GM23338 (cell line): ENCODE measurements around the gene POMGNT1. TPM values are rescaled to one million over a fixed set of nuclear protein-coding genes. Genes with fewer than 3 reads are reported as not detected.

Experiments
- ATAC-seq: fragments of 200-7000 bp; cut with Tn5 transposase; 3 replicates; pipeline ENCODE4 v1.9.1; 2020
- DNase-seq: peaks from one replicate; pipeline ENCODE4 v3.0.0-alpha.2; 2015; ENCODE audit warnings: low spot score
- H2AFZ ChIP-seq: fragments of 200-600 bp; sonication (generic); 2 replicates; pipeline ENCODE4 v1.8.0; 2016; ENCODE audit warnings: antibody characterized with exemption, mild to moderate bottlenecking, moderate library complexity
- H3F3A ChIP-seq: fragments of 200-600 bp; sonication (generic); replicated peaks from 2 replicates; pipeline ENCODE4 v1.8.0; 2017; ENCODE audit warnings: antibody characterized with exemption, mixed run types, low read depth
- H3K27ac ChIP-seq: fragments of 200-600 bp; sonication (generic); 2 replicates; pipeline ENCODE4 v1.6.1; 2016; ENCODE audit warnings: low read depth
- H3K27me3 ChIP-seq: fragments of 200-600 bp; sonication (generic); 2 replicates; pipeline ENCODE4 v1.8.0; 2016; ENCODE audit warnings: mild to moderate bottlenecking, mixed run types, moderate library complexity; ENCODE audit not compliant: insufficient read depth
- H3K36me3 ChIP-seq: fragments of 200-600 bp; sonication (generic); 2 replicates; pipeline ENCODE4 v1.8.0; 2016; ENCODE audit warnings: mild to moderate bottlenecking; ENCODE audit not compliant: insufficient read depth
- H3K4me1 ChIP-seq: fragments of 200-600 bp; sonication (generic); 2 replicates; pipeline ENCODE4 v1.8.0; 2016; ENCODE audit warnings: mild to moderate bottlenecking, moderate library complexity; ENCODE audit not compliant: insufficient read depth
- H3K4me2 ChIP-seq: fragments of 200-600 bp; sonication (generic); 2 replicates; pipeline ENCODE4 v1.7.1; 2017; ENCODE audit warnings: mixed run types
- H3K4me3 ChIP-seq: fragments of 200-600 bp; sonication (generic); 2 replicates; pipeline ENCODE4 v1.6.1; 2016; ENCODE audit warnings: mixed run types
- H3K79me2 ChIP-seq: fragments of 200-600 bp; sonication (generic); replicated peaks from 2 replicates; pipeline ENCODE4 v1.8.0; 2017; ENCODE audit warnings: mild to moderate bottlenecking; ENCODE audit not compliant: insufficient read depth
- H3K9me2 ChIP-seq: fragments of 200-600 bp; sonication (generic); 2 replicates; pipeline ENCODE4 v1.8.0; 2017; ENCODE audit not compliant: insufficient read depth
- H4K20me1 ChIP-seq: fragments of 200-600 bp; sonication (generic); replicated peaks from 2 replicates; pipeline ENCODE4 v1.8.0; 2017; ENCODE audit warnings: mild to moderate bottlenecking; ENCODE audit not compliant: insufficient read depth
- H3K27ac Mint-ChIP-seq: 2 replicates; pipeline ENCODE4 v1.8.0; 2020; ENCODE audit warnings: inconsistent platforms, mild to moderate bottlenecking, moderate library complexity, mixed read lengths
- H3K27me3 Mint-ChIP-seq: 3 replicates; pipeline ENCODE4 v1.8.0; 2022; ENCODE audit warnings: low read depth, mild to moderate bottlenecking, moderate library complexity, mixed read lengths, inconsistent platforms; ENCODE audit not compliant: insufficient read depth, poor library complexity
- H3K36me3 Mint-ChIP-seq: 3 replicates; pipeline ENCODE4 v1.8.0; 2021; ENCODE audit warnings: low read depth, mild to moderate bottlenecking, inconsistent platforms, moderate library complexity, mixed read lengths
- H3K4me1 Mint-ChIP-seq: 3 replicates; pipeline ENCODE4 v1.8.0; 2020; ENCODE audit warnings: mild to moderate bottlenecking, inconsistent platforms, mixed read lengths
- H3K4me3 Mint-ChIP-seq: 3 replicates; pipeline ENCODE4 v1.8.0; 2021; ENCODE audit warnings: moderate library complexity, mild to moderate bottlenecking, inconsistent platforms, mixed read lengths
- H3K9me3 Mint-ChIP-seq: 3 replicates; pipeline ENCODE4 v1.8.0; 2020; ENCODE audit warnings: moderate library complexity, mild to moderate bottlenecking, inconsistent platforms, mixed read lengths
- CREB1 ChIP-seq: fragments of 250-450 bp; sonication (Bioruptor Pico); IDR thresholded peaks from 2 replicates; pipeline ENCODE4 v1.5.0; 2020; ENCODE audit warnings: low read depth, mild to moderate bottlenecking, moderate library complexity
- EZH2 ChIP-seq: fragments of 200-600 bp; sonication (generic); IDR thresholded peaks from one replicate; pipeline ENCODE4 v1.8.0; 2017; ENCODE audit warnings: antibody characterized with exemption, mild to moderate bottlenecking, low read depth; ENCODE audit not compliant: unreplicated experiment
- JUNB ChIP-seq: IDR thresholded peaks from one replicate; pipeline ENCODE4 v1.6.1; 2016; ENCODE audit warnings: antibody characterized with exemption; ENCODE audit not compliant: unreplicated experiment
- STAT1 ChIP-seq: IDR thresholded peaks from one replicate; pipeline ENCODE4 v1.6.1; 2016; ENCODE audit warnings: antibody characterized with exemption; ENCODE audit not compliant: unreplicated experiment
- ZNF331 ChIP-seq: fragments of 250-450 bp; sonication (Bioruptor Pico); IDR thresholded peaks from 2 replicates; pipeline ENCODE4 v1.5.0; 2020; ENCODE audit warnings: low read depth, mild to moderate bottlenecking, moderate library complexity
- polyA plus RNA-seq: library from polyadenylated mRNA; unstranded; fragments of >200 nt; fragmentation: Nextera tagmentation; extraction: Ambion mirVana; gene quantifications from 2 replicates; pipeline ENCODE4 v1.2.1, GENCODE V29; 2016
- total RNA-seq: library from RNA; depleted of rRNA; stranded (reverse); fragments of >200 nt; shearing (Covaris generic); gene quantifications from 2 replicates; pipeline ENCODE4 v1.2.3, GENCODE V29; 2014
- TF ChIP-seq, protein P1 (sequence below): IDR thresholded peaks from 2 replicates; pipeline ENCODE4 v1.6.1; 2016; ENCODE audit warnings: antibody characterized with exemption
- TF ChIP-seq, protein P2 (sequence below): IDR thresholded peaks from one replicate; pipeline ENCODE4 v1.6.1; 2018; ENCODE audit warnings: antibody characterized with exemption; ENCODE audit not compliant: unreplicated experiment
- TF ChIP-seq, protein P3 (sequence below), 2 experiments: fragments of 200-600 bp in 1 of 2; sonication (generic) in 1 of 2; conservative IDR thresholded peaks; 2 replicates each; pipeline versions ENCODE4 v1.5.1 to v1.6.1; 2016 to 2017; ENCODE audit warnings: antibody characterized with exemption in 2 of 2, low read depth in 2 of 2, mild to moderate bottlenecking in 2 of 2, moderate library complexity in 1 of 2

The POMGNT1 gene
- total and polyA plus RNA-seq, 2 experiments from 2014 or later: 24.3 to 32.1 TPM

DNA sequence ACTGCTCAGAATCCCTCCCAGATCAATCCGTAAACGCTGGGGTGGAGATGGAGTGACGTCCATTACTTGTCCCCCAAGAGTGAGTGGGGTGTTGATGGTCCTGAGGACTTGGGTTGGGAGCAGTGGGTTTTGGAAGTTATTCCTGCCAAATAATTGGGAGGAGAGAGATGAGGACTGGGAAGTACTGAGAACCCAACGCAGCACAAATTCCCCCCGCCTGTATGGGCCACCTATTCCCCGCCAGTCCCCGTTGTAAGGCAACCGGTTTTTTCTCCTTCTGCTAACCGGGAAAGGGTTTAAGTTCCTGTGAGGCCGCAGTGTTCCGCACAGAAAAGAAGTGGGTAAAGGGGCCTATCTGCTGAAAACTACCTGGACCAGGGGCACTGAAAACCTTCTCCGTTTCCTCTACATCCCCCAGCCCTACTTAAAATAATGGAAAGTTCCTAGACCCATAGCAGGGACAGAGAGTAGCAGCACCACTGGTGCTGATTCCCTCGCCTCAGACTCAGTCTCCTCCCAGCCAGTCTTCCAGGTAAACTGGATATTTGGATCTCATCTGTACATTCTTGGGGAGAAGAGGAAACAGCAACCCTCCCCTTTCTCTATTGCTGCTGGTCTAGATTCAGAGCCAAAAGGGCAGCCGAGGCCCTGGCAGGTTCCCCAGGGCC lies 5.6 kb upstream of the POMGNT1 start:
- no peak overlapping the region for H3K27ac ChIP-seq
- Mint-ChIP-seq H3K27ac (no peak overlapping the region), H3K4me1 (peaks cover 29% of the 10 kb centered on the region), H3K27me3 (peaks cover 20% of the 10 kb centered on the region), H3K4me3 (peak overlapping the region; percentile 92), H3K9me3 (no peaks in the 10 kb centered on the region), H3K36me3 (no peaks in the 10 kb centered on the region)
- peak overlapping the region; percentile 97 for H3K4me2 ChIP-seq
- ATAC-seq: peak; percentile 48
- H3K4me1 ChIP-seq: peaks cover 11% of the 10 kb centered on the region
- H3K9me2 ChIP-seq: no peaks in the 10 kb centered on the region
- no peaks in the 10 kb centered on the region for H4K20me1 ChIP-seq
- TF ChIP-seq, protein P1, sequence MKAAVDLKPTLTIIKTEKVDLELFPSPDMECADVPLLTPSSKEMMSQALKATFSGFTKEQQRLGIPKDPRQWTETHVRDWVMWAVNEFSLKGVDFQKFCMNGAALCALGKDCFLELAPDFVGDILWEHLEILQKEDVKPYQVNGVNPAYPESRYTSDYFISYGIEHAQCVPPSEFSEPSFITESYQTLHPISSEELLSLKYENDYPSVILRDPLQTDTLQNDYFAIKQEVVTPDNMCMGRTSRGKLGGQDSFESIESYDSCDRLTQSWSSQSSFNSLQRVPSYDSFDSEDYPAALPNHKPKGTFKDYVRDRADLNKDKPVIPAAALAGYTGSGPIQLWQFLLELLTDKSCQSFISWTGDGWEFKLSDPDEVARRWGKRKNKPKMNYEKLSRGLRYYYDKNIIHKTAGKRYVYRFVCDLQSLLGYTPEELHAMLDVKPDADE: no peak
- DNase-seq: peak; percentile 60
- H3K79me2 ChIP-seq: no peaks in the 10 kb centered on the region
- H3K27me3 ChIP-seq: 0 out of 2 replicates have a peak, but pooled peaks cover 5% of the 10 kb centered on the region
- H2AFZ ChIP-seq: peak overlapping the region; percentile 100
- 0 out of 2 replicates have a peak, but pooled peaks cover 8% of the 10 kb centered on the region for H3F3A ChIP-seq
- H3K4me3 ChIP-seq: peak overlapping the region; percentile 100
- H3K36me3 ChIP-seq: no peaks in the 10 kb centered on the region

DNA sequence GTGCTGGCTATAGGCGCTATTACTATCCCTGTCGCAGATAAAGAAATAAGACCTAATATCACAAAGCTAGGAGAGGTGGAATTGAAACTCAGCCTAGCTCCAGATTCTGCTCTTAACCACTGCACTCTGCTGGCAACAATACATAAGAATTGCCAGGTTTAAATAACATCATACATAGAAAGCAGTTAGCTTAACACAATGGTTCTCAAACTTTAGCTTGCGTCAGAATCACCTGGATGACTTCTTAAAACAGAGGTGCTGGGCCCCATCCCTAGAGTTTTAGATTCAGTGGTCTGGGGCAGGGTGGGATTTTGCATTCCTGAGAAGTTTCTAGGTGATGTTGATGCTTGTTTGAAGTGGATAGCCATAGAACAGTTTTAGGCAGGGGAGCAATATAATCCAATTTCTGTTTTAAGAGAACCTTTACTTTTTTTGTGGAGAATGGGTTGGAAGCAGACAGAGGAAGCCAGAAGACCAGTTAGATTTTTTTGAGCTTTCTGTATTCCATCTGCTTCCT lies 1.1 kb upstream of the POMGNT1 start:
- Histone ChIP-seq H4K20me1 (no peaks in the 10 kb centered on the region; the same call in 1 of the 2 replicates), H3K27me3 (0 out of 2 replicates have a peak, but pooled peaks cover 5% of the 10 kb centered on the region), H3F3A (peaks cover 19% of the 10 kb centered on the region; the same call in 1 of the 2 replicates), H3K27ac (no peak overlapping the region), H3K79me2 (no peaks in the 10 kb centered on the region), H3K4me2 (peak overlapping the region; percentile 90), H2AFZ (peak overlapping the region; percentile 99), H3K36me3 (no peaks in the 10 kb centered on the region), H3K9me2 (no peaks in the 10 kb centered on the region), H3K4me1 (peaks cover 11% of the 10 kb centered on the region), H3K4me3 (peak overlapping the region; percentile 82)
- peak overlapping the region; percentile 82 for H3K4me3 Mint-ChIP-seq
- ATAC-seq (no peak), DNase-seq (no peak)
- H3K9me3 Mint-ChIP-seq: no peaks in the 10 kb centered on the region
- no peak overlapping the region for H3K27ac Mint-ChIP-seq
- no peaks in the 10 kb centered on the region; the same call in 2 of the 3 replicates for H3K36me3 Mint-ChIP-seq
- peaks cover 23% of the 10 kb centered on the region for H3K4me1 Mint-ChIP-seq
- H3K27me3 Mint-ChIP-seq: peaks cover 16% of the 10 kb centered on the region
- no peak for TF ChIP-seq STAT1
- TF ChIP-seq, protein P2, sequence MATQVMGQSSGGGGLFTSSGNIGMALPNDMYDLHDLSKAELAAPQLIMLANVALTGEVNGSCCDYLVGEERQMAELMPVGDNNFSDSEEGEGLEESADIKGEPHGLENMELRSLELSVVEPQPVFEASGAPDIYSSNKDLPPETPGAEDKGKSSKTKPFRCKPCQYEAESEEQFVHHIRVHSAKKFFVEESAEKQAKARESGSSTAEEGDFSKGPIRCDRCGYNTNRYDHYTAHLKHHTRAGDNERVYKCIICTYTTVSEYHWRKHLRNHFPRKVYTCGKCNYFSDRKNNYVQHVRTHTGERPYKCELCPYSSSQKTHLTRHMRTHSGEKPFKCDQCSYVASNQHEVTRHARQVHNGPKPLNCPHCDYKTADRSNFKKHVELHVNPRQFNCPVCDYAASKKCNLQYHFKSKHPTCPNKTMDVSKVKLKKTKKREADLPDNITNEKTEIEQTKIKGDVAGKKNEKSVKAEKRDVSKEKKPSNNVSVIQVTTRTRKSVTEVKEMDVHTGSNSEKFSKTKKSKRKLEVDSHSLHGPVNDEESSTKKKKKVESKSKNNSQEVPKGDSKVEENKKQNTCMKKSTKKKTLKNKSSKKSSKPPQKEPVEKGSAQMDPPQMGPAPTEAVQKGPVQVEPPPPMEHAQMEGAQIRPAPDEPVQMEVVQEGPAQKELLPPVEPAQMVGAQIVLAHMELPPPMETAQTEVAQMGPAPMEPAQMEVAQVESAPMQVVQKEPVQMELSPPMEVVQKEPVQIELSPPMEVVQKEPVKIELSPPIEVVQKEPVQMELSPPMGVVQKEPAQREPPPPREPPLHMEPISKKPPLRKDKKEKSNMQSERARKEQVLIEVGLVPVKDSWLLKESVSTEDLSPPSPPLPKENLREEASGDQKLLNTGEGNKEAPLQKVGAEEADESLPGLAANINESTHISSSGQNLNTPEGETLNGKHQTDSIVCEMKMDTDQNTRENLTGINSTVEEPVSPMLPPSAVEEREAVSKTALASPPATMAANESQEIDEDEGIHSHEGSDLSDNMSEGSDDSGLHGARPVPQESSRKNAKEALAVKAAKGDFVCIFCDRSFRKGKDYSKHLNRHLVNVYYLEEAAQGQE: no peak
- no peak for TF ChIP-seq CREB1 (CRISPR knock-in tag)
- no peak for TF ChIP-seq JUNB
- TF ChIP-seq, protein P3, sequence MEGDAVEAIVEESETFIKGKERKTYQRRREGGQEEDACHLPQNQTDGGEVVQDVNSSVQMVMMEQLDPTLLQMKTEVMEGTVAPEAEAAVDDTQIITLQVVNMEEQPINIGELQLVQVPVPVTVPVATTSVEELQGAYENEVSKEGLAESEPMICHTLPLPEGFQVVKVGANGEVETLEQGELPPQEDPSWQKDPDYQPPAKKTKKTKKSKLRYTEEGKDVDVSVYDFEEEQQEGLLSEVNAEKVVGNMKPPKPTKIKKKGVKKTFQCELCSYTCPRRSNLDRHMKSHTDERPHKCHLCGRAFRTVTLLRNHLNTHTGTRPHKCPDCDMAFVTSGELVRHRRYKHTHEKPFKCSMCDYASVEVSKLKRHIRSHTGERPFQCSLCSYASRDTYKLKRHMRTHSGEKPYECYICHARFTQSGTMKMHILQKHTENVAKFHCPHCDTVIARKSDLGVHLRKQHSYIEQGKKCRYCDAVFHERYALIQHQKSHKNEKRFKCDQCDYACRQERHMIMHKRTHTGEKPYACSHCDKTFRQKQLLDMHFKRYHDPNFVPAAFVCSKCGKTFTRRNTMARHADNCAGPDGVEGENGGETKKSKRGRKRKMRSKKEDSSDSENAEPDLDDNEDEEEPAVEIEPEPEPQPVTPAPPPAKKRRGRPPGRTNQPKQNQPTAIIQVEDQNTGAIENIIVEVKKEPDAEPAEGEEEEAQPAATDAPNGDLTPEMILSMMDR (conservative IDR thresholded peaks at IDR 0.05; ENCODE audit: low read depth in 2 of 2): no peak
- TF ChIP-seq EZH2: no peak
- TF ChIP-seq, protein P1: no peak
- no peak for TF ChIP-seq ZNF331 (CRISPR knock-in tag)
